GM12865 (cell line): Measurements from ENCODE around the gene MAT2A.
"Not testable (repeated sequence)": the region's sequence is repeated elsewhere in the genome, so short reads cannot be mapped to it uniquely, and the experiment has no call there.

ENCODE experiments used
- DNase-seq: peaks from one replicate; pipeline ENCODE4 v3.0.0; 2010; ENCODE audit warnings: low read depth
- H3K4me3 ChIP-seq: 2 replicates; pipeline ENCODE4 v1.5.1; 2011; ENCODE audit warnings: mild to moderate bottlenecking, low read depth, low read length, control low read depth
- CTCF ChIP-seq: IDR thresholded peaks from 2 replicates; pipeline ENCODE4 v1.5.1; 2011; ENCODE audit warnings: low read length, control low read depth, low read depth, inconsistent platforms; ENCODE audit not compliant: insufficient read depth; ENCODE audit errors: missing control alignments

The MAT2A gene

GRCh38 chr2:85589181-85589580 lies 50.2 kb downstream of the MAT2A start:
- no peak overlapping the region for H3K4me3 ChIP-seq
- DNase-seq, result no peak
- no peak for TF ChIP-seq CTCF

- DNase-seq, result no peak
- no peak overlapping the region for H3K4me3 ChIP-seq
- no peak for TF ChIP-seq CTCF
These were observed 51.2 kb downstream of the MAT2A start for GRCh38 chr2:85589982-85590791.

GRCh38 chr2:85590950-85591349 lies 52.0 kb downstream of the MAT2A start:
- no peak for DNase-seq
- no peak for TF ChIP-seq CTCF
- H3K4me3 ChIP-seq, result no peak overlapping the region

GRCh38 chr2:85591563-85591962 lies 52.6 kb downstream of the MAT2A start:
- DNase-seq, result no peak
- no peak for TF ChIP-seq CTCF
- no peak overlapping the region for H3K4me3 ChIP-seq

- H3K4me3 ChIP-seq, DNase-seq: not testable (repeated sequence)
These were observed 53.3 kb downstream of the MAT2A start for GRCh38 chr2:85592299-85592698.

- TF ChIP-seq CTCF, result no peak
- DNase-seq, result no peak
- no peak overlapping the region for H3K4me3 ChIP-seq
These were observed 54.1 kb downstream of the MAT2A start for GRCh38 chr2:85593023-85593422.
